KBM-7 (cell line): ENCODE results near the gene GTPBP2.
A peak's percentile ranks its signal among the peaks of the same experiment; 100 is the strongest.
"Not testable (repeated sequence)": the region's sequence is repeated elsewhere in the genome, so short reads cannot be mapped to it uniquely, and the experiment has no call there.

ENCODE experiments used
- DNase-seq: peaks from one replicate; pipeline ENCODE4 v3.0.0-alpha.2; 2015
- in situ Hi-C: fragments of 300-500 bp; cut with MboI; formaldehyde crosslinking; loops from 2 replicates; pipeline ENCODE4 v1.14.3; 2020; ENCODE audit warnings: low sequenced_read_pairs, low pct_unique_long_range_greater_than_20kb, mixed read lengths

GTPBP2 gene

DNA sequence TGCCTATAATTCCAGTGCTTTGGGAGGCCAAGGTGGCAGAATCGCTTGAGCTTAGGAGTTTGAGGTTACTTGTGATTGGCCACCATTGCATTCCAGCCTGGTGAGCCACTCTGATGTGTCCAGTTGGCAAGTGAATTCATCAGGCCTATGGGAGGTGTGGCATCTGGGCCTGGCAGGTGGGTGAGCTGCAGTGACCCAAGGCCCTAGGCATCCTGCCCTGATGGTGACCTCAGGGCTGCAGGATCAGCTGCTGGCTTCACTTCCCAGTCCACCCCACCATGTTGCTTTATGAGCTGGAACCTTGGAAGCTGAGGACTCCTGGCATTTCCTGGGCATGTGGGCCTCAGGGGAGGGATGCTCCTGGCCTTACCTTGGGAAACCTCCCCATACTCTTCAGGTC, 36.3 kb upstream of the GTPBP2 start:
- in situ Hi-C loops = no loop called here
- DNase-seq = no peak

GRCh38 chr6:43662948-43663347, 33.9 kb upstream of the GTPBP2 start:
- in situ Hi-C loops, DNase-seq: not testable (repeated sequence)

GRCh38 chr6:43658161-43658560, 29.1 kb upstream of the GTPBP2 start:
- in situ Hi-C loops = no loop called here

GRCh38 chr6:43657221-43657802, 28.2 kb upstream of the GTPBP2 start:
- DNase-seq = no peak
- in situ Hi-C loops = no loop called here

More at GRCh38 chr6:43658161-43658560, 29.1 kb upstream of the GTPBP2 start:
- DNase-seq = no peak

DNA sequence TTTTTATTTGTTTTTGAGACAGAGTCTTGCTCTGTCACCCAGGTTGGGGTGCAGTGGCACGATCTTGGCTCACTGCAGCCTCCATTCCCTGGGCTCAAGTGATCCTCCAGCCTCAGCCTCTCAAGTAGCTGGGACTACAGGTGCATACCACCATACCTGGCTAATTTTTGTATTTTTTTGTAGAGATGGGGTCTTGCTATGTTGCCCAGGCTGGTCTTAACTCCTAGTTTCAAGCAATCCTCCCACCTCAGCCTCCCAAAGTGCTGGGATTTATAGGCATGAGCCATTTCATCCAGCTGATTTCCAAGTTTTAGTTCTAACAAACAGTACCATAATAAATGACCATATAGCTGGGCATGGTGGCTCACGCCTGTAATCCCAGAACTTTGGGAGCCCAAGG, 23.8 kb upstream of the GTPBP2 start:
- DNase-seq, in situ Hi-C loops: not testable (repeated sequence)

- DNase-seq = no peak
- in situ Hi-C loops = no loop called here
These were observed 19.2 kb upstream of the GTPBP2 start for GRCh38 chr6:43648248-43648647.

- no peak for DNase-seq
- in situ Hi-C loops = no loop called here
These were observed 18.5 kb upstream of the GTPBP2 start for GRCh38 chr6:43647613-43648012.

- no peak for DNase-seq
- in situ Hi-C loops = no loop called here
These were observed 16.5 kb upstream of the GTPBP2 start for GRCh38 chr6:43645613-43645964.

DNA sequence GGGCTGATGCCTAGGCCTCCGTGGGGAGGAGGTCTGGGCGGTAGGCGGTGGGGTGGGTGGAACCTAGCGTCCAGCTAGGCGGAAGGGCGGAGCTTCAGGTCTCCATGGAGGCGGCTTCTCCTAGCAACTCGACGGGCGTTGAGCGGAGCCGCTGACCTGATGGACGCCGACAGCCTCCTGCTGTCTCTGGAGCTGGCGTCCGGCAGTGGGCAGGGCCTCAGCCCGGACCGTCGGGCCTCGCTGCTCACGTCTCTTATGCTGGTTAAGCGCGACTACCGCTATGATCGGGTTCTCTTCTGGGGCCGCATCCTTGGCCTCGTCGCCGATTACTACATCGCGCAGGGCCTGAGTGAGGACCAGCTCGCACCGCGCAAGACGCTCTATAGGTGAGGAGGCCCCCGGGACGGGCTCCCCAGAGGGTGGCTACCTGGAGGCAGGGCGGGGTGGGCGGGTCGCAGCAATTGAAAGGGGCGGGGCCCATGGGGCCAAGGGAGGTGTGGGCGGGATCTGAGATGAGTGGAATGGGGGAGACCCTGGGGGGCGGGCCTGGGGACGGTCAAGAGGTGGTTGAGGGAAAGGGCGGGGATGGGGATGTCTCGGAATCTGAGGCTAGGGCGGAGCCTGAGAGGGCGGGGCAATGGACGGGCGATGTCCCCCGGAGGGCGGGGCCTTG, 16.0 kb upstream of the GTPBP2 start, which contains the start of gene RSPH9:
Gene RSPH9 (plus strand): TSS at position 97 of the 673 bp plus-strand sequence. CDS start 63 bp downstream, at position 160.
- in situ Hi-C loops = no loop called here
- DNase-seq = no peak

DNA sequence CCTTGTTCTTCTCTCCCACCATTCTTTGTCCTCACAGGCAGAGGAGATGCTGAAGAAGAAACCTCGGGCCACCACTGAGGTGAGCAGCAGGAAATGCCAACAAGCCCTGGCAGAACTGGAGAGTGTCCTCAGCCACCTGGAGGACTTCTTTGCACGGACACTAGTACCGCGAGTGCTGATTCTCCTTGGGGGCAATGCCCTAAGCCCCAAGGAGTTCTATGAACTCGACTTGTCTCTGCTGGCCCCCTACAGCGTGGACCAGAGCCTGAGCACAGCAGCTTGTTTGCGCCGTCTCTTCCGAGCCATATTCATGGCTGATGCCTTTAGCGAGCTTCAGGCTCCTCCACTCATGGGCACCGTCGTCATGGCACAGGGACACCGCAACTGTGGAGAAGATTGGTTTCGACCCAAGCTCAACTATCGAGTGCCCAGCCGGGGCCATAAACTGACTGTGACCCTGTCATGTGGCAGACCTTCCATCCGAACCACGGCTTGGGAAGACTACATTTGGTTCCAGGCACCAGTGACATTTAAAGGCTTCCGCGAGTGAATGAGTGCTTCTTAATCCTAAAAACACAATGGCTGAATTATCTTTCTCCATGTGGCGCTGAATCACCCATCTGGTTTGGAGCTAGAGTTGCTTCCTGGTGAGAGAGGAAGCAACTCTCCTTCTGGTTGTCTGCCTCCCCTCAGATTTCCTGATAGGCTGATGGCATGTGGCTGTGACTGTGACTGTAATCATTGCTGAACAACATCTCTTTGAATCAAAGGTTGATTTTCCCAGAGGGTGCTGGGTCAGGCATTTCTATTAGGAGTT, 11.1 kb upstream of the GTPBP2 start:
- in situ Hi-C loops = no loop called here
- DNase-seq = peak; percentile 31

GRCh38 chr6:43636308-43636659, 7.2 kb upstream of the GTPBP2 start:
- no peak for DNase-seq
- in situ Hi-C loops = no loop called here

- in situ Hi-C loops = no loop called here
- DNase-seq = peak; percentile 93
These were observed 6.6 kb upstream of the GTPBP2 start, which contains the start of gene MAD2L1BP for GRCh38 chr6:43635387-43636307. TSS of gene MAD2L1BP (plus strand) at chr6:43635840. CDS start at chr6:43635876, 36 bp downstream.

DNA sequence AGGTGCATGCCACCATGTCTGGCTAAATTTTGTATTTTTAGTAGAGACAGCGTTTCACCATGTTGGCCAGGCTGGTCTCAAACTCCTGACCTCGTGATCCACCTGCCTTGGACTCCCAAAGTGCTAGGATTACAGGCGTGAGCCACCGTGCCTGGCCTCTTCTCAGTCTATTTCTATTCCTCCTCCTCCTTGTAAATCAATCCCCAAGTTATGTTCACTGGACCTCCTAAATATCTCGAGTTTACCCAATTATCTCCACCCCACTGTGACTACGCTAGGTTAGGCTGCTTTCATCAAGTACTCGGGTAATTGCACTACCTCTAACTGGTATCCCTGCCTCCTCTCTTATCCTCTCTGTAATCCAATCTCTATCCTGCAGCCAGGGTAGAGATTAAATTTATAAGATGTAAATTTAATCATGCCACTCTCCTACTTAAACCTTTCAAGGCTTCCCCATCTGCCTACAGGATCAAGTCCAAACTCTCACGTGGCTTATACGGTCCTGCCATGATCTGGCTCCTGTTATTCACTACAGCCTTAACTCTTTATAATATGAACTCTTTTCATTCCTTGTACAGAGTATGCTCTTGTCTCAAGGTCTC, 5.7 kb upstream of the GTPBP2 start:
- in situ Hi-C loops = no loop called here
- no peak for DNase-seq

DNA sequence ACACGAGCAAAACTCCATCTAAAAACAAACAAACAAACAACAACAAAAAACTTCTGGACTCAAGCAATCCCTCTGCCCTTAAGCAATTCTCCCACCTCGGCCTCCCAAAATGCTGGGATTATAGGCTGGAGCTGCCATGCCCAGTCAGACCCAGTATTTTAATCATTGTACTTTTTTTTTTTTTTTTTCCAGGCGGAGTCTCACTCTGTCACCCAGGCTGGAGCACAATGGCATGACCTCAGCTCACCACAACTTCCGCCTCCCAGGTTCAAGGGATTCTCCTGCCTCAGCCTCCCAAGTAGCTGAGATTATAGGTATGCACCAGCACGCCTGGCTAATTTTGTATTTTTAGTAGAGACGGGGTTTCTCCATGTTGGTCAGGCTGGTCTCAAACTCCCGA, 3.9 kb upstream of the GTPBP2 start:
- in situ Hi-C loops = not testable (repeated sequence)
- DNase-seq = peak; percentile 16

DNA sequence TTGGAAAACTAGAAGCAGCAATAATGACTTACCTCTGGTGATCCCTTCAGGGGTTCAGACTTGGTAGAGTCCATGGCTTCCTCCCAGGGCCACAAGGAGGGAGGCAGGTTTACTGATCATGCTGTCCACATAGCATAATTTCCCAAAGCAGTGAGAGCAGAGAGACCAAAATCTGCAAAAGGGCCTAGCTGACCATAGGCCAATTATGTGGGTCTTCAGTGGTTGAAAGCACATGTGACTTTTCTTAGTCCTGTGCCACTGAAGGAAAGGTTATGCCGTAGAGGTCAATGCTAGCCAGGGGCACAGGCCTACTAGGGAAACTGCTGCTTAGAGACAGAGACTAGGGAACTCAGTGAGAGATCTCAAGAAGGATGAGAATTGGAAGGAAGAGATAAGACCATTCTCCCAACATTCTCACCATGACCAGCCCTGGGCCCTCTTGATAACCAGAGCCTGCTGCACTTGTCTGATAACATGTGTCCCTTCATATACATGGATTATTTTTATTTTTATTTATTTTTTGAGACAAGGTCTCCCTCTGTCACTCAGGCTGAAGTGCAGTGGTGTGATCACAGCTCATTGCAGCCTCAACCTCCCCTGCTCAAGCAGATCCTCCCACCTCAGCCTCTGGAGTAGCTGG, 2.0 kb upstream of the GTPBP2 start:
- DNase-seq = no peak
- in situ Hi-C loops = no loop called here

GRCh38 chr6:43629505-43630300, 639 bp upstream of the GTPBP2 start:
- DNase-seq = peak; percentile 99
- in situ Hi-C loops = no loop called here

GRCh38 chr6:43628393-43629103, 516 bp downstream of the GTPBP2 start:
- in situ Hi-C loops = no loop called here
- DNase-seq = peak; percentile 48
